COLO668 (cell line): Measurements from ENCODE around the gene MYH2.
"Not testable (repeated sequence)": the region's sequence is repeated elsewhere in the genome, so short reads cannot be mapped to it uniquely, and the experiment has no call there.

Experiments used
- DNase-seq: peaks from one replicate; lab custom pipeline; 2025; ENCODE audit not compliant: unreplicated experiment; lab: John Stamatoyannopoulos, UW

MYH2 gene

DNA sequence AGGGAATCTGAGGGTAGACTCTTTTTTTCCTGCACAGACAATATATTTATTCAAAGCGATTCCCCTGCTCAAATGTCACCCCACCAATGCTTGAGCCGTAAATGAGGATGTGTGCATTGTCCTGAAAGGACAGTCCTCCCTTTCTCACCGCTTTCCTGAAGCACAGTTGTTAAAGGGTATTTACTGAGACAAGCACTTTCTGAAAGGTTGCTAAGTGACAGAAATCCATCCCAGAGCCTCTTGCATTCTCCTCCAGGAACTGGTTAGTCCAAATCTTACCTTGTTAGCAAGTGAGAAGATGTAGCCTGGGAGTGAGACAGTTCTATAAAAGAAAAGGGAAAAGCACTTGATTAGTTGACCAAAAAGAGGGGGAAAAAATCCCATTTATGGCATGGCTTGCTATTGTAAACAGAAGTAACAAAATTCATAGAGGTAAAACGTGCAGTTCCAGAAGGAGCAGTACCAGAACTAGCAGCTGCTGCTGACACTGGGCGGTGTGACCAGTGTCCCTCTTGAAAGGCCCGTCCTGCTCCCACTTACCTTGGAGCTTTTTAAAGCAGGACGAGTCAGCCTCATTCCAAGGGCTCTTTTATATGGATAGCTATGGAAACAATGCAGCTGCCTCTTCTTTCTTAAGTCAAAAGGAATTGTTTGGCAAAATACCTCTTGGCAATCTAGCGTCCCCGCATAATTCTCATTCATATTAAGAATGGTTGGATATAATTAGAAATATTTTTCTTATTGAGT, at the start of gene MYH2:
Gene MYH2 (minus strand): TSS at position 563 of the 747 bp plus-strand sequence. CDS start 1,738 bp downstream, outside the sequence.
- DNase-seq = no peak

DNA sequence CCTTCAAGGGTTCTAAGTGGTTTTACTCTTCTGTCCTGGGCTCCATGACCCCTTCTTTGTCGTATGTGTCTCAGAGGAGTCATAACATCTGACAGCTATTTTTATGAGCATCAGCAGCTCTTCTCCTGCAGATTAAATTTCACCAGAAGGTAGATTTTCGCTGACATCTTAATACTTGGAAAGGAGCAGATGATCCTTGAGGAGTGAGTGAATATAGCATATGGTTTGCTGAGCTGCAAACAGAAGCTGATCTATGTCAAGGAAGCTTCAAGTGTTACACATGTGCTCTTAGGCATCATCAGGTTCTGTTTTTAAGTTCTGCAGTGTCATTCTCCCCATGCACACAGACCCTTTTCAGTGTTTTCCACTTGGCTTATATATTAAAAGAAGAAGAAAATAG, 49.2 kb upstream of the MYH2 start:
- no peak for DNase-seq

DNA sequence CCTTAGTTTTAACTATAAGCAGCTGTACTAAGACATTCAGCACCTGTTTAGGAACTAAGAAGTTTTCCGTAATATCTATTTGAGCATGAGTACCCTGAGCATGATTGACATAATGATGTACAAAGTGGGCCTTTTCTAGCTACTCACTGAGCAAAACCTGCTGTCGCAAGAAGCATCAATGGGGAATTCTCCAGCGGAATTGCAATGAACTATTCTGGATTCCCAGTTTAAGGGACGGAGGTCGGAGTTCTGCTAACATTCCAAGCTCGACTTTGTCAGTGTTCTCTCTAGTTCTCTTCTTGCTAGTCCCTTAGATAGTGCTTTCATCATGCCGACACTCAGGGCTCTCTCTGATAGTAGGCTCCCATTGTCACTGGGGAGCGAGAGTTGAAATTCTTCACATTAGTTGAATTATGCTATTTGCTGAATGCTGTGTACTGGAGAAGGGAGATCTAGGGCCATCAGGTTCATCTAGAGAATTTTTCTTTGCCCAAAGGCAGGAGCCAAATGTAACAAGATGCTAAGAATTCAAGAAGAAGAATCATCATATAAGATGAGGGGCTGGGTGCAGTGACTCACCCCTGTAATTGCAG, 40.2 kb upstream of the MYH2 start:
- no peak for DNase-seq

DNA sequence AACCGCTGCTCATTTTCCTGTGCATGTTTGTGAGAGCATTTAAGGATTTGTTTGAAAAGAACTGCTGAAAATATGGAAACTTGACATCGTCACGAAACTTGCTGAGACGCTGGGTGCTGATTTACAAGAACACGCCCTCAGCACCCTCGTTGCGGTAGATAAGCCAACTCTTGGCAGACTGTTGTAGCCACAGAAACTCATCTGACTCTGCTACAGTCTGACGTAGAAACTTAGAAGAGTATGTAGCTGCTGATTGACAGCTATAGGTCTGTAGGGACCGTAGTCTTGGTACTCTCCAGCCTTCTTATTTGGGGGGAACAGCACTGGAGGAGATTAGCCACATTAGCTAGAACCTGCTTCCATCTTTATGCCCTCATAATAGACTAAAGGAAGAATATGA, 36.1 kb upstream of the MYH2 start:
- DNase-seq = no peak

DNA sequence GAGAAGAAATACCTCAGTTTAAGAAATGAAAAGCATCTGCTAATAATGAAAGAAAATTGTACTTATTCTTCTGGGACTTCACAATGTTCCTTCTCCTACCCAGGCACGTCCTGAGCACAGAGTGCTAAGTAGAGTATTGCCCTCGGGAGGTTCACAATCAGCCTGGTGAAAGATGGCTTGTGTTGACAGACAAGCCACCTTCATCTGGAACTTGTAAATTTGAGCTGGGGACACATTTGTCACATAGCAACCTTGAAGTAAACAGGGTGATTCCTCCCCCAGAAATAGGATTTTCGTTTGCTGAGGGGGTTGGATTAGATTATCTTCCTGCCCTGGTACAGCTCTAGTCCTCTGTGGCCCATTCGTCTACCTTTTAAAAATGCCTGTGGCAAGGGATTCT, 34.4 kb upstream of the MYH2 start:
- DNase-seq = no peak

DNA sequence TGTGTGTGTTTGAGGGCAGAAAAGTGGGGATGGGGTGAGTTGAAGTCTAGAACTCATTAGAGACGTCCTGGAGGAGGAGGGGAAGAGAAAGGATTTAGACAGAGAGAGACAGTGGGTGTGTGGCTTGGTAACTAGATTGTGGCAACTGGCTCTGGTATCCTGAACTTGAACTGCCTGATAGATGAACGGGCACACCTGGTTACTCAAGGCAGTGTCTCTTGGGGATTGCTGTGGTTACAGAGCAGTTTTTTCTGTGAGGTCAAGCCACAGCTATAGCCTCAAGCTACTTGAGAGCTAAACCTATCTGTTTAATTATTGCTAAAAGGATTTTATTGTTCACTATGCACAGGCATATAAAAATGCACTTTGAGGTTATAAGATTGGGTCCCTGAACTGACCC, 29.8 kb upstream of the MYH2 start:
- DNase-seq = no peak

DNA sequence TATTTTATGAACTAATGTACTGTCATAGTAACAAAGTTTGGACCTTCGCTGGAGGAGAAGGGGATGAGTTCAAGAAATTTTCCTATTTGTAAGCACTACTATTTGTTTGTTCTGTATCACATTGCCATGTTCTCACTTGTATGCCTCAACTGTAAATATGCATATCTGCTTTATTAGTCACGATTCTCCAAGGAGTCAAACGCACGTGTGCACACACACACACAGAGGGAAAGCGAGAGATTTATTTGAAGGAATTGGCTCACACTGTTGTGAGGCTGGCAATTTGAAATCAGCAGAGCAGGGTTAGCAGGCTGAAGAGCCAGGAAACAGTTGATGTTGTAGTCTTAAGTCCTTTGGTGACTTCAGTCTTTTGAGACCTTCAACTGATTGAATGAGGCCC, 24.9 kb upstream of the MYH2 start:
- no peak for DNase-seq

DNA sequence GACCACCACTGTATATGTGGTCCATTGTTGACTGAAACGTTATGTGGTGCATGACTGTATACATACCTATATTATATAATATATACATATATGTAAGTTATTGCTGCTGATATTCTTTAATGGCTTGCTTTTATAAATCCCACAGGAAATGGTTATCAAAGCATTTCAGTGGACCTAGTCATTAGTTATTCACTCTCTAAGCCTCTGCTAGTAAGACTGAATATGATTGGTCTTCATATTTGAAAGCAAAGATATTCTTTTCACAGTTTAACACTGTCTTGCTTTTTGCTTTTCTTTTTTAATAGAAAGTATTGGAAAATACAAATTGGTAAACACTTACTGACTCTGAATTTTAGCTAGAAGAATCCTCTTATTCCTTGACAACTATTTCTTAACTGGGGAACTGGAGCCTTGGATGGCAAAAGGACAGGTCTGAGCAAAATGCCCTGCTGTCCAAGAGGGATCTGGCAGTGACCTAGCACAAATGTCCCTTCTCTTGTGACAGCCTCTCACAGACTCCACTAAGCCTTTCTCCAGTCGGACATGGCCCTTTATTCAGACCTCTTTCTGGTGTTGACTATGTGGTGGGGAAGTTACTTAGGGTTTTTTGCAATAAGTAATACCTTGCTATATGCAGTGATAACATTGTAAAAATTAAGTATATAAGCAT, 14.7 kb upstream of the MYH2 start:
- no peak for DNase-seq

DNA sequence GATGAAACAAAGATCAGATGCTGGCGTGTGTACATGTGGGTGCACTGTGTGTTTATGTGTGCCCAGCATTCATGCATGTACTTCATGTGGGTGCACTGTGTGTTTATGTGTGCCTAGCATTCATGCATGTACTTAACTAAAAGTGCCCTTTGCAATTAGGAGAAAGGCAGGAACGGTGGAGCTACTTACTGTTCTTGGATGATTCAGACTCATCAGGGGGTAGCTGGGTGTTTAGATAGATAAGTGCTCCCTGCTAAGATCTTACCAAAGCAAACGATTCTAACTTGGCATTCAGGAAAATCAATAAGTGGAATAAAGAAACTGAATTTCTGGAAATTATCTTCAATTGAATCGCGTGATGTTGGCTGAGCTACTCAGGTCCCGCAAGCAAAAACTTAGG, 8.6 kb upstream of the MYH2 start:
- DNase-seq = no peak

DNA sequence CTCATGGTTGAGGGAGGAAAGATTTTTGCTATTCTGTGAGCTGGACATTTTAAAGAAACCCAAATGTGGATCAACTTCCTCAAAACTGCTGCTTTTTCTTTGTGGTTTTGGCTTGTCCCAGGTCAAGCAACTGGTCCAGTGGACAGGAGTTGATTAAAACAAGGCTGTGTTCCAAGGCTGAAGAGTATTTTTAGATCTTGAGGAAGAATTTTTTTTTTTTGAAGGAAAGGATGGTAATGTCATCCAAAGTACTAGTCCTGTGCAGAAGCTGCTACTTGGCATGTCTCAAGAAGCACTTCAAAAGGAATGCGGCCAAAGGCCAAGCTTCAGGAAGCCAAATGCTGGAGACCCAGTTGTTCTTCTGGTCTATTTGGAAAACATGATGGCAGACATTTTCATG, 8.0 kb upstream of the MYH2 start:
- no peak for DNase-seq

DNA sequence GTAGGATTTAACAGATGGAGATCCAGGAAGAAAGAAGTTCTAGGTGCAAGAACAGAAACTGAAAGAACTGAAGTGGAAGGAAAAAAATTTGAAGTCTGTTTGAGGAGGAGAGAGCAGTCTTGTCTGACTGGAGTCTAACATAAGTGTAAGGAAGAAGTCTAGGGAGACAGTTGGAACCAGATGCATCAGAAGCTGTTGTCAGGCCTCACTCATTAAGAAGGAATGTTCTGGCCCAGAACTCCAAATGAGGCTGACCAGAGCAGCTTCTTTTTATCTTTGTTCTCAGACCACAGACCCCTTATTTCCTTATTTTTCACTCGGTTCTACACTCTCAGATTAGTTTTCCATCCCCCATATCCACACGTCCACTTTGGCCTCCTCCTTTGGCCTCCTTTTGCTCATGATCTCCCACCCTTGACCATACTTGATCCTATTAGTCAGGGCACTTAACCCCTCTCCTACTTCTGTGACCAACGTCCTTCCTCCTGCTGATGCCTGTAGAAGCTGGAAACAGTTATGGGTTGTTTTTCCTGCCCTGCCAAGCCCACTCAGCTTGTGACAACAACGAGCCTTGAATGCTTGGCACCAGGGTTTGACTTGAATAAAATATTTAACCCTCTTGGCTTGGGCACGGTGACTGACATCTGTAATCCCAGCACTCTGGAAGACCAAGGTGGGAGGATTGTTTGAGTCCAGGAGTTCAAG, 7.0 kb upstream of the MYH2 start:
- DNase-seq = no peak

DNA sequence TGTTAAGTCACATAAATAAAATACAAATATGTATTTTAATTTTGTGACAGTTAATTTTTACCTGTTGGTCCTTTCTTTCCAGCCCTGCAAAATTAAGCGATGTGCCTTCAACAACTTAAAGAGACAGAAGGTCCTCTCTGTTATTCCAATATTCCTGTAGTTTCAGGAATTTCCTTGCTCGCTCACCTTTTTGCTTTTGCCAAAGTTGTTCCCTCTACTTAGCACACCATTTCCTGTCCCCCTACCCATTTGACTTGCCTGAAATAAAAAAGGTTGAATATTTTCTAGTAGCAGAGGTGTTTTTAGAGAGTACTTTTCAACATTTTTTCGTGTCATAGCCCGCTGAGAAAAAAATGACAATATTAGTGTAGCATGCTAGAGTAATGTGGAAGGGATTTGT, 556 bp upstream of the MYH2 start:
- no peak for DNase-seq

DNA sequence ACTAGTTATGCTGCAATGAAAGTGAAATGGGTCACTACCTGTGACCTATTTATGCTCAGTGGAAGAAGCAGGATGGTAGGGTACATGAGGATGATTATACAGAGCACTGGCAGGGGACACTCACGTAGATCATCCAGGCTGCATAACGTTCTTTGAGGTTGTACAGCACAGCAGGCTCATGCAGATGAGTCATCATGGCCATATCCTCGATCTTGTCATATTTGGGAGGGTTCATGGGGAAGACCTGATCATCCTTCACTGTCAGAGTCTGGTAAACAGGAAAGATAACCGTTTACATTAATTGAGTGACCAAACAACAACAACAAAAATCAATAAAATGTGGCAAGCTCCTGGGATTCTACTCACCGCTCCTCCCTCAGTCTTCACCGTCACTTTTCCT, 2.1 kb downstream of the MYH2 start:
- no peak for DNase-seq

DNA sequence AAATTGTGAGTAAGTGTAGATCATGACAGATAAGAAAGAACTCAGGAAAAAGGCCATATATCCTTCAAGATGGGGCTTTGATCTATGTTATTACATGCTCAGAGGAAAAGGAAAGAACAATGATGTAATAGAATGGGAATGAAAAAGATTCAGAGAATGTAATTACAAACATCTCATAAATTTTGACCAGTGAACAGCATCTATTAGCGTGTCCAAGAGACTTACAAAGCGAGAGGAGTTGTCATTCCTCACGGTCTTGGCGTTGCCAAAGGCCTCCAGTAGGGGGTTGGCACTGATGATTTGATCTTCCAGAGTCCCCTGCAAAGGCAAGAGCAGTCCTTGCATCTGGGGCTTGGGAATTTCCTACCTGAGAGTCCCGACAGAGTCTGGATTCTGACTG, 6.0 kb downstream of the MYH2 start:
- not testable (repeated sequence) for DNase-seq

DNA sequence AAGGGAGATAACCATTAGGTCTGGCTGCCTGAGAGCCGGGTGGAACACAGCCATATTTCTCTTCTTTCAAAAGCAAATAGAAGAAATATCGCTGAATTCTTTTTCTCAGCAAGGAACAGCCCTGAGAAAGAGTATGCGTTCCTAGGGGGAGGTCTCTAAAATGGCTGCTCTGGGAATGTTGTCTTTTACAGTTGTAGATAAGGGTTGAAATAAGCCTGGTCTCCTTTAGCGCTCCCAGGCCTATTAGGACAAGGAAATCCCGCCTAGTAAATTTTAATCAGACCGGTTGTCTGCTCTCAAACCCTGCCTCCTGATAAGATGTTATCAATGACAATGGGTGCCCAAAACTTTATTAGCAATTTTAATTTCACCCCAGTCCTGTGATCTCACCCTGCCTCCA, 8.3 kb downstream of the MYH2 start:
- not testable (repeated sequence) for DNase-seq

DNA sequence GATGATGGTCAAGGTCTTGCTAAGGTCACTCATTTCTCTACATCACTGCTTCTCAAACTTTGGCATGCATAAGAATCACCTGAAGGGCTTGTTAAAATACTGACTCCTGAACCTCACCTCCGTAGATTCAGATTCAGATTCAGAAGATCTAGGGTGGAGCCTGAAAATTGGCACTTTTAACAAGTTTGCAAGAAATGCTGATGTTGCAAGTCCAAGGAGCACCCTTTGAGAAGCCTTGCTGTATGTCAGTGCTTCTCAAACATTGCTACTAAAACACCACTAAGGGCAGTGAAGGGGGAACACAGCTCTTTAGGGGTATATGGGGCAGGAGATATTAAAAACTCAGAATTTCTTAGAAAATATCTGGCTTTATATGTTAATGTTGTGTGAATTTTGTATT, 17.4 kb downstream of the MYH2 start:
- no peak for DNase-seq

DNA sequence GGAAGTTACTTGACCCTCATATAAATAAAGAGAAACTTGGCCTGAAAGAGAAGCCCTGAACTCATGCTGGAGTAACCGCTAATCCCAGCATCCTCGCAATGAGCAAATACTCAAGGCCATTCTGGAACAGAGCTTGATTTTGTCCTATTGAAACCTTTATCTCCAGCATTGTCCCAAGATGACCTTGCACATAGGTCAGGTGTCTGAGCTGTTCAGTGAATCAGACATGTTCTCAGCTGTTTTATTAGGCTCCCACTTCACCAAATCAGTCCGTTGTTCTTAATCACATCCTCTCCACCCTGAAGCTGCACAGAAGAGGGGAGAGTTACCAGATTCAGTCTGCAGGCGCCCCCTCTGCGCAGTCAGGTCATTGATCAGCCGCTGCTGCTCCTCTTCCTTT, 22.0 kb downstream of the MYH2 start:
- DNase-seq = no peak

DNA sequence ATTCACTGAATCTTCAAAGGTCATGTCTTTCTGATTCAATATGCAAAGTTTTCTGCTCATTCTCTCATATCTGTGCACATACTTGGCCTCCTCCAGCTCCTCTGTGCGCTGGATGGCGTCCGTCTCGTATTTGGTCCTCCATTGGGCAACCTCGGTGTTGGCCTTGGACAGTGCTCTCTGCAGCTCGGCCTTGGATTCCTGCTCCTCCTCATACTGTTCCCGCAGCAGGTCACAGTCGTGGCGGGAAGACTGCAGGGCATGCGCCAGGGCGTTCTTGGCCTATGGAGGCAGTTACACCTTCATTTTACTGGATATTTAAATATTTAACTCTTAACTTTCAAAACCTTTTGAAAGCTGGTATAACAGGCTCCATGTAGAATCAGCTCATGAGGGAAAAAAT, 22.9 kb downstream of the MYH2 start:
- no peak for DNase-seq

DNA sequence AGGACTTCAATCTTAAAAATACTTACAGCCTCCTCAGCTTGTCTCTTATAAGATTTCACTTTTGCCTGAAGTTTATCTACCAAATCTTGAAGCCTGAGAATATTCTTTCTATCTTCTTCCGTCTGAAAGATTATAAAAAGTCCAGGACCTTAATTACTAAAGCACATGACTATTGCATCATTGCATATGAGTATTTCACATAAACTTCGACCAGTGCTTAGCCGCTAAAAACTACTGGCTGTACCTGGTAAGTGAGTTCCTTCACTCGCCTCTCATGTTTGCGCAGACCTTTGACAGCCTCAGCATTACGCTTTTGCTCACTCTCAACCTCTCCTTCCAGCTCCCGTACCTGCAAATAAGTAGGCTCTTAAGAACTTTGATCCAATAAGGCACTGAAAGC, 26.4 kb downstream of the MYH2 start:
- no peak for DNase-seq

DNA sequence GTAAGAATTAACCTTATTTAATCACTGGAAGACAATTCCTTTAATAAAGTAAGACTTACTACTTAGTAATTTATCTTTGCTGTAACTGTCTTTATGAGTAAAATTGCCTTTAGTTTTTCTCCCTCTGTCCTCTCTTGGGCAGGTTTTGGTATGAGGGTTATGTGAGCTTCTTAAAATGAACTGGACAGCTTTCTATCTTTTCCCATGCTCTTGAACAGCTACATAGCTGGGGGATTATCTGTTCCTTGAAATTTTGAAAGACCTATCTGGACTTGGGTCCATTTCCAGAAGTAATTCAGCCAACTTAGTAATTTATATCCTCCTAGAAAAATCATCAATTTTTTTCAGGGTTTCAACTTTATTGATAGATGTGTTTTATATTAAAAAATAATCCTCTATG, 27.5 kb downstream of the MYH2 start:
- DNase-seq = no peak

DNA sequence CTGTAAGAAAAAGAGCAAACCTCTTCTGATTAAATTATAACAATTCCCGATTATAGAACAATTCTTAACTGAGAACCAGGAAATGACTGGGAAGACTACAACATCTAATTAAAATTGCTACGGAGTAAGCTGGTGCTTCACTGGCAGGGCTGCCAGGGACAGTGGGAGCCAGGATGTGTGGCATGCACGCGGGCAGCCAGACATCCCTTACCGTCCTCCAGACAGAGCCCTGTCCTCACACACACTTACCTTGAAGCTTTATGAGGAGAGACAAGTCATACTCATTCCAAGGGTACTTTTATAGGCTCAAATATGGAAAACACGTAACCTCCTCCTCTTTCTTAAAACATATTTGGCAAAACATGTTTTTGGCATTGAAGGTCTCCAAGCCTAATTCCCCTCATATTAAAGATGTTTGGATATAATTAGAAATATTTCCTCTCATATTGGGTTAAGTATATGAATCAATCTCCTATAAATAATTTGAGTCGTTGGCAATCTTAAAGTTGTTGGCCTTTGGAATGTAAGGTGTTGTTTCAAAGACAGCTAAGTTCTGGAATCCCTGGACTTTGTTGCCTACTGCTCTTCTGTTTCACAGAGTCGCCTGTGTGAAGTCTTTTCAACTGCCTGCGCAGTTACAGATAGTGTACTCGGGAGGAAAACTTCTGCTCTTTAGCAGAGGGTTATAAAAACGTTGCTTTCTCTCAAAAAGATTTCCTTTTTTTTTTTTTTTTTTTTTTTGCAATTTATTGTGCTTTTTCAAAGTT, 31.0 kb downstream of the MYH2 start, which contains the start of gene MYH1:
Gene MYH1 (minus strand): TSS at position 272 of the 767 bp plus-strand sequence. CDS start 1,900 bp downstream, outside the sequence.
- DNase-seq = no peak
